Measurements from ENCODE around the gene DENND6B.
"Not testable (repeated sequence)": the region's sequence is repeated elsewhere in the genome, so short reads cannot be mapped to it uniquely, and the experiment has no call there.

The DENND6B gene, protein sequence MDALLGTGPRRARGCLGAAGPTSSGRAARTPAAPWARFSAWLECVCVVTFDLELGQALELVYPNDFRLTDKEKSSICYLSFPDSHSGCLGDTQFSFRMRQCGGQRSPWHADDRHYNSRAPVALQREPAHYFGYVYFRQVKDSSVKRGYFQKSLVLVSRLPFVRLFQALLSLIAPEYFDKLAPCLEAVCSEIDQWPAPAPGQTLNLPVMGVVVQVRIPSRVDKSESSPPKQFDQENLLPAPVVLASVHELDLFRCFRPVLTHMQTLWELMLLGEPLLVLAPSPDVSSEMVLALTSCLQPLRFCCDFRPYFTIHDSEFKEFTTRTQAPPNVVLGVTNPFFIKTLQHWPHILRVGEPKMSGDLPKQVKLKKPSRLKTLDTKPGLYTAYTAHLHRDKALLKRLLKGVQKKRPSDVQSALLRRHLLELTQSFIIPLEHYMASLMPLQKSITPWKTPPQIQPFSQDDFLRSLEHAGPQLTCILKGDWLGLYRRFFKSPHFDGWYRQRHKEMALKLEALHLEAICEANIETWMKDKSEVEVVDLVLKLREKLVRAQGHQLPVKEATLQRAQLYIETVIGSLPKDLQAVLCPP

DNA sequence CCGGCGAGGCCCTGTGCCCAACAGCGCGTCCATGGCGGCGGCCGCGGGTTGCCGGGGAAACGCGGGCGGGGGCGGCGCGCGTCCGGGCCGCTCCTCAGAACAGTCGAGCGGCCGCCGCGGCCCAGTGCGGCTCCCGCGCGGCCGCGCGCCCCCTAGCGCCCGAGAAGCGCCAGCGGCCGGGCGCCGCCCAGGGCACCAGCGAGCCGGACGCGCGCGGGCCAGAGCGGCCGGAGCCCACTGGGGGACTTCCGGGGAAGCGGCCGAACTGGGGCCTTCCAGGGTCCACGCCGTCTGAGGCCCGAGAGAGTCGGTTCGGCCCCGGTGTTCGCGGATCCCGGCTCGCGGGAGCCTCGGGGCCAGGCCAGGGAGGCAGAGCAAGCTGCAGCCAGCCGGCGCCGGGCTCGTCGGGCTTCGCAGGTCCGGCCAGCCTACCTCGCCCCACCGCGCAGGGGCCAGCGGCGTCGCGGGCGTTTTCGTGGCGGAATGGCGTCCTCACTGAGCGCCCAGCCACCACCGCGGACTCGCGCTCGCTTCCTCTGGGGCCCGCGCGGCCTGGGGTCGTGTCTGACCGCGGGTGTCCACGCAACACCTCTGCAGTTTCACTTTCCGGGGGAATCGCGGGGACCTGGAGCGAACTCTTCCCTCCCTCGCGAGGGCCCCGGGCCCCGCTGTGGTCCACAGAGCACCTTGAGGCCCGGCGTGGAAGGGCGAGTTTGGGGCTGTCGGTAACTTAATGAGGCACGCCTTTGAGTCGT is at the start of gene DENND6B:
Gene DENND6B, minus strand, starts transcription at position 57 of the 755 bp plus-strand sequence. Its CDS starts 24 bp downstream, at position 33.
- no peak for FAIRE-seq

DNA sequence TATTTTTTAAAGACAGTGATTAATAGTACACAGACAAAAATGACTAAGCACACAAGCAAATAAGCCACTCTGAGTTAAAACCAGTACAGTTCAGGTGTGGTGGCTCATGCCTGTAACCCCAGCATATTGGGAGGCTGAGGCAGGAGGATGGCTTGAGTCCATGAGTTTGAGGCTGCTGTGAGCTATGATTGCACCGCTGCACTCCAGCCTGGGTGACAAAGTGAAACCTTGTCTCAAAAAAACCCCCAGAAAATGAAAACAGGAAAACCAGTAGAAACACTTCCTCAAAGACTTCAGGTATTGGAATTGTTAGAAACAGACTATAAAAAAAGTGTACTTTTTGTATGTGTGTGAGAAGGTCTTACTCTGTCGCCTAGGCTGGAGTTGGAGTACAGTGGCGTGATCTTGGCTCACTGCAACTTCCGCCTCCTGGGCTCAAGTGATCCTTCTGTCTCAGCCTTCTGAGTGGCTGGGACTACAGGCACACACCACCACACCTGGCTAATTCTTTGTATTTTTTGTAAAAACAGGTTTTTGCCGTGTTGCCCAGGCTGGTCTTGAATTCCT is 49.4 kb upstream of the DENND6B start:
- FAIRE-seq = no peak

DNA sequence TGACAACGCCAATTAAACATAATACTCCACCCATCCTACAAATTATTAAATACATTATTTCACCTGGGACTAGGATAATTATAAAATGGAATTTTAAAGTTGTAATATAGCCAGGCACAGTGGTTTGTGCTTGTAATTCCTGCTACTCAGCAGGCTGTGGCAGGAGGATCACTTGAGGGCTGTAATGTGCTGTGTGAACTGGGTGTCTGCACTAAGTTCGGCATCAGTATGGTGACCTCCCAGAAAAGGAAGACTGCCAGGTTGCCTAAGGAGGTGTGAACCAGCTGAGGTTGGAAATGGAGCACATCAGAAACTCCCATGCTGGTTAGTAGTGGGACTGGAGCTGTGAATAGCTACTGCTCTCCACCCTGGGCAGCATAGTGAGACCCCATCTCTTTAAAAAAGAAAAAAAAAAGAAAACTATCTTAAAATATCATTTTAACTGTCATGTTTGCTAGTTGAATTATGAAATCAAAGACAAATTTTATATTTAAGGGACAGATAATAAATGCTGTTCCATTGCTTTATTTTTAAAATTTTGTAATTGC is 44.4 kb upstream of the DENND6B start:
- no peak for FAIRE-seq

DNA sequence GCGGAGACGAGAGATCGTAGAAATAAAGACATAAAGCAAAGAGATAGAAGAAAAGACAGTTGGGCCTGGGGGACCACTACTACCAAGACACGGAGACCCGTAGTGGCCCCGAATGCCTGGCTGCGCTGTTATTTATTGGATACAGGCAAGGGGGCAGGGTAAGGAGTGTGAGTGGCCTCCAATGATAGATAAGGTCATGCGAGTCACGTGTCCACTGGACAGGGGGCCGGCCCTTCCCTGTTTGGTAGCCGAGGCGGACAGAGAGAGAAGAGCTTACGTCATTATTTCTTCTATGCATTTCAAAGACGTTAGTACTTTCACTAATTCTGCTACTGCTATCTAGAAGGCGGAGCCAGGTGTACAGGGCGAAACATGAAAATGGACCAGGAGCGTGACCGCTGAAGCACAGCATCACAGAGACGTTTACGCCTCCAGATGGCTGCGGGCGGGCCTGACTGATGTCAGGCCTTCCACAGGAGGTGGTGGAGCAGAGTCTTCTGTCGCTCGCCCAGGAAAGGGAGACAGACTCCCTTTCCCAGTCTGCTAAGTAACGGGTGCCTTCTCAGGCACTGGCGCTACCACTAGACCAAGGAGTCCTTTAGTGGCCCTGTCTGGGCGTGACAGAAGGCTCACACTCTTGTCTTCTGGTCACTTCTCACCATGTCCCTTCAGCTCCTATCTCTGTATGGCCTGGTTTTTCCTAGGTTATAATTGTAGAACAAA is 41.1 kb upstream of the DENND6B start:
- FAIRE-seq = no peak

DNA sequence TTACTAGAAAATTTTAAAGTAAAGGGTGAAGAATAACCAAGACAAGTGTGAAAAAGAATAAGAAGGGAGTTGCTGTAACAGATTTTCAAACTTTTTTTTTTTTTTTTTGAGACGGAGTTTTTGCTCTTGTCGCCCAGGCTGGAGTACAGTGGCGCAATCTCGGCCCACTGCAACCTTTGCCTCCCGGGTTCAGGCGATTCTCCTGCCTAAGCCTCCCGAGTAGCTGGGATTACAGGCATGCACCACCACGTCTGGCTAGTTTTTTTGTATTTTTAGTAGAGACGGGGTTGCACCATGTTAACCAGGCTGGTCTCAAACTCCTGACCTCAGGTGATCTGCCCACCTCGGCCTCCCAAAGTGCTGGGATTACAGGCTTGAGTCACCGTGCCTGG is 37.0 kb upstream of the DENND6B start:
- not testable (repeated sequence) for FAIRE-seq

DNA sequence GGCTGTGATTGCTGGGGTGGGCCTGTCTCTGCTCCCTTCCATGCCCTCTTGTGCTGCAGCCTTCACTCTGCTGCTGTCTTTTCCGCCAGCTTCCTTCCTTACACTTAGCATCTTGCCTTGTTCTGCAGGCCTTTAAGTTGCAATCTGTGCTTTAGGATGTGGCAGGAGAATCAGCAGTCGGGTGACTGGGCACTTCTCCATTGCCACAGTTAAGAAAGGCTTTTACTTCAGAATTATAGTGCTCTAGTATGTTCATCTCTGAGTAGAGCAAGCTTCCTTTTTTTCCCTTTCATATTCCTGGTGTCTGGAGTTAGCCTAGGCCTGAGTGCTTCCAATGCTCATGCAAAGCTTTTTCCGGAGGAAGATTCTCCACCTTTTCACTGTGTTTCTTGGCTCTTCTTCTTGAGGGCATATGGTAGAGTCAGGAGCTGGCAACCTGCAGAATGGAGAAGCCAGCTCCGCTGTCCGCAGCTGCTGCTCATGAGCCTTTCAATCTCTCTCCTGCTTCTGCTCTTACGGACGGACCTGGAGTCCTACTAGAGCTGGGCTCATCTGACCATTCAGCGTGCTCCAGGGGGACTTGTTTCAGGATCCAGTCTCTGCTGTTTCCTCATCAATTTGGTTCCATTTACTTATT is 36.5 kb upstream of the DENND6B start:
- FAIRE-seq = no peak

DNA sequence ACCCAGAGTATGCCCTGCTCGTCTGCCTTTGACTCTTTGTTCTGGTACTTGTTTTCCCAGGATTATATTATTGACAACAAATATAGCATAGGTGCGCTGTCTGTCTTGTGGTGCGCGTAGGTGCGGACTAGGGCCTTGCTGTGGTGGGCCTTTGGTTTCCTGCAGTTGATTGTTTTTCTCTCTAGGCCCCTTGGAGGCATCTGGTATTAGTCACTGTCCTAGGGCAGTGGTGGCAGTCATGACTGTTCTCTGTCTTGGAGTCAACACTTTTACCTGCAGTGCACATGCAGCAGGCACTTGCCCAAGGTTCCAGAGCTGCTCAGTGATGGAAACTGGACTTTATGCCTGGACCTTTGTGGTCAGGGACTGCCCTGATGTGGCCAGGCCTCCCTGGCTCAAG is 34.9 kb upstream of the DENND6B start:
- FAIRE-seq = no peak

DNA sequence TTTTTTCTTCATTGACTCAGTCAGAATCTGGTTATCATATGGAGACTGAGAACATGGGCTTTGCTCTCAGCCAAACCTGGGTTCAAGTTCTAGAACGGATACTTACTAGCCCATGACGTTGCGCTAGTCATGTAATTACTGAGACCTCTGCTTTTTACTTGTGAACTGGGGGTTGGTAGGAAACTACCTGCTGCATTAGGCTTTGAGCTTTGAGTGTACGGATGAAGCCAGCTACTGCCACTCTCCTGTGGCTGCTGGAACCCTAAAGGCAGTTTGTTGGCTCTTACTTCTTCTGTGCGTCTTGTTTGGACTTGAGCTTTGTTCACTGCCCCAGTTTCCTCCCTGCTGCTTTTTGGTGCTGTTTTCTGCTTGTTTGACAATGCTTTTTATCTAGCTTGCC is 34.4 kb upstream of the DENND6B start:
- no peak for FAIRE-seq

DNA sequence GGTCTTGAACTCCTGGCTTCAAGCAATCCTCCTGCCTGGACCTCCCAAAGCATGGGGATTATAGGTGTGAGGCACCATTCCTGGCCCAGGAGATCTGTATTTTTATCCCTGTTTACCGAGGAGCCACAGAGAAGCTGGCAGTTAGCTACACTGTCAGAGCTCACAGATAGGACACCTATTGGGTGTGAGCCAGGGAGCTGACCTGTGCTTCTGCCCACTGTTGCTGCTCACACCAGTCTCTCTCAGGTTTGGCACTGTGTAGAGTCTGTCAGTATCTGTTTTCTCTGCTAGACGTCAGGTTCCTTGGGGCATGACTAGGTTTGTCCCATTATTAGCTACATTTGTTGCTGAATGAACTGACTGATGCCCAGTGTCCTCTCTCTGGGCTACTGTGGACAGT is 33.8 kb upstream of the DENND6B start:
- no peak for FAIRE-seq

DNA sequence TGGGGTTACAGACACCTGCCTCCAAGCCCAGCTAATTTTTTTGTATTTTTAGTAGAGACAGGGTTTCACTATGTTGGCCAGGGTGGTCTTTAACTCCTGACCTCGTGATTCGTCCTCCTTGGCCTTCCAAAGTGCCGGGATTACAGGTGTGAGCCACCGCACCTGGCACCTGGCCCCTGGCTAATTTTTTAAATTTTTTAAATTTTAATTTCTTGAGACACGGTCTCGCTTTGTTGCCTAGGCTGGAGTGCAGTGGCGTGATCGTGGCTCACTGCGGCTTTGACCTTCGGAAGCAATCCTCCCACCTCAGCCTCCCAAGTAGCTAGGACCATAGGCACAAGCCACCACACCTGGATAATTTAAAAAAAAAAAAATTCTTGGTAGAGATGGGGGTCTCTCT is 30.9 kb upstream of the DENND6B start:
- no peak for FAIRE-seq

DNA sequence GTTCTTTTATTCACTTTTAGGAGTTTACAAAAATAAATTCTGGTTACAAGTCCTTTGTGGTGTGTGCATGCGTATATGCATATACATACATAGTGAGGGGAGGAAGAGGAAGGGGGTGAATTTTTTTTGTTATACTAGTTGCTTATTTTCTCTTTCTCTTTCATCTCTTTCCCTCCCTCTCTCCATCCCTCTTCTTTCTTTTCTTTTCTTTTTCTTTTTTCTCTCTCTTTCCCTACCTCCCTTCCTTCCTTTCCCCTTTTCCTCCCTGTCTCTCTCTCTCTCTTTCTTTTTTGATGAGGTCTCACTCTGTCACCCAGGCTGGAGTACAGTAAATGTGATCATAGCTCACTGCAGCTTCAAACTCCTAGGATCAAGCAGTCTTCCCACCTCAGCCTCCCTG is 30.4 kb upstream of the DENND6B start:
- no peak for FAIRE-seq

DNA sequence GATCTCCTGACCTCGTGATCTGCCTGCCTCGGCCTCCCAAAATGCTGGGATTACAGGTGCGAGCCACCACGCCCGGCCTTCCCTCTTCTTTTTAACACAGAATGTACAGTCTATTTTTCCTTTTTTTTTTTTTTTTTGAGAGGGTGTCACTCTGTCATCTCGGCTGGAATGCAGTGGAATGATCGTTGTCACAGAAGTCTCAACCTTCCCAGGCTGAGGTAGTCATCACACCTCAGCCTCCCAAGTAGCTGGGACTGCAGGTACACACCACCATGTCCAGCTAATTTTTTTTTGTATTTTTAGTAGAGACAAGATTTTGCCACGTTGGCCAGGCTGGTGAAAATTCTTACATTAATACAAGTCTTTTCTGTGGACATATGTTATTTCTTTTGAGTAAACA is 29.4 kb upstream of the DENND6B start:
- FAIRE-seq = no peak

DNA sequence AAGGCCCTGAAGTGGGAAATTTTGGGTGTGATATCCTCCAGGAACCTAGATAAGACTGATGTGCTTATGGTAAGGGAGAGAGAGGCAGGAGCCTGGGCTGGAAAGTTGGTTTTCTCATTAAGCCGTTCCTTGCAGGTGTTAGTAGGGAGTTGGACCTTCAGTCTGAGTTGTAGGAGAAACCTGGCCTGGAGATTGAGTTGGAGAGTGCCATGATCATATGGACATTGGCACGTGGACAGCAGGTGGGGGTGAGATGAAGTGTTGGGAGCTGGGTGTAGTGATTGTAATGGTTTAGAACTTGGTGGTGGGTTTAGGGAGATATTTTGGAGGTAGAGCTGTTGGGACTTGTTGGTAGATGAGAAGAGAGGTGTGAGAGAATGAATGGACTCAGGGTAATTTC is 21.2 kb upstream of the DENND6B start:
- no peak for FAIRE-seq

DNA sequence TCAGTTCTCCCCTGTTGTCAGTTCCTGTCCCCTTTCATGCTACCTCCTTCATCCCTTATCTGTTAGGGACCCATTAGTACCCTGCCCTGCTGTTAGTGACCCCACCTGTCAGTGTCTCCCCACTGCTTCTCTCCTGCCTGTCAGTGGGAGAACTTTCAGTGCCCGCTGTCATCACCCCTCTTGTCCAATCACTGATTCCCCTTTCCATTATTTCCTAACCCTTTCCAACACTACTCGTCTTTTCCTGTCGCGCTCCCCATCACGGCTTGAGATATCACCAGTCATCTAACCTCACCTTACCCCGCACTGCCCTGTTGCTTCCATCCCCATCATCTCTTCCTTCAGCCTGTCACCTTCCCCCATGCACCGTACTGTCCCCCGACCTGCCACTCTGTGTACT is 20.3 kb upstream of the DENND6B start:
- no peak for FAIRE-seq

DNA sequence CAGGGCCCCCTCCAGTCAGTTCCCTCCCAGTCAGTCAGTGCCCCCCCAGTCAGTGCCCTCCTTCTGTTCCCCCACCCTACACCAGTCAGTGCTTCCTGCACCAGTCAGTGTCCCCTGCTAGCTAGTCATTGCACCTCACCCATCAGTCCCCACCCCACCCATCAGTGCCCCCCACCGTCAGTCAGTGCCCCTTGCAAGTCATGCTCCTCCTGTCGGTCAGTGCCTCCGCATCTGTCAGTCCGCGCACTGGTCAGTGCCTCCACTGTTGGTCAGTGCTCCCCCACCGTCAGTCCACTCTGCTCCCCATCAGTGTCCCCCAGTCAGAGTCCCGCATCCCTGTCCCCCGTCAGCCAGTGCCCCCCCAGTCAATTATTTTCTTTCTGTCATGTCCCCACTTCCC is 19.7 kb upstream of the DENND6B start:
- no peak for FAIRE-seq

DNA sequence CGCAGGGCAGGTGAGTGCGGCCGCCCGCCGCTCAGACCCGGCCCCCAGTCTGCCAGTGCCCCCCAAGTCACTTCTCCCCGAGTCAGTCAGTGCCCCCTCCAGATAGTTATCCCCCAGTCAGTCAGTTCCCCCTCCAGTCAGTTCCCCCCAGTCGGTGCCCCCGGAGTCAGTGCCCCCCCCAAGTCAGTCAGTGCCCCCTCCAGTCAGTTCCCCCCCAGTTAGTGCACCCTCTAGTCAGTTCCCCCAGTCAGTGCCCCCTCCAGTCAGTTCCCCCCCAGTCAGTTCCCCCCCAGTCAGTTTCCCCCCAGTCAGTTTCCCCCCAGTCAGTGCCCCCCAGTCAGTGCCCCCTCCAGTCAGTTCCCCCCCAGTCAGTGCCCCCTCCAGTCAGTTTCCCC is 16.7 kb upstream of the DENND6B start:
- FAIRE-seq = no peak

DNA sequence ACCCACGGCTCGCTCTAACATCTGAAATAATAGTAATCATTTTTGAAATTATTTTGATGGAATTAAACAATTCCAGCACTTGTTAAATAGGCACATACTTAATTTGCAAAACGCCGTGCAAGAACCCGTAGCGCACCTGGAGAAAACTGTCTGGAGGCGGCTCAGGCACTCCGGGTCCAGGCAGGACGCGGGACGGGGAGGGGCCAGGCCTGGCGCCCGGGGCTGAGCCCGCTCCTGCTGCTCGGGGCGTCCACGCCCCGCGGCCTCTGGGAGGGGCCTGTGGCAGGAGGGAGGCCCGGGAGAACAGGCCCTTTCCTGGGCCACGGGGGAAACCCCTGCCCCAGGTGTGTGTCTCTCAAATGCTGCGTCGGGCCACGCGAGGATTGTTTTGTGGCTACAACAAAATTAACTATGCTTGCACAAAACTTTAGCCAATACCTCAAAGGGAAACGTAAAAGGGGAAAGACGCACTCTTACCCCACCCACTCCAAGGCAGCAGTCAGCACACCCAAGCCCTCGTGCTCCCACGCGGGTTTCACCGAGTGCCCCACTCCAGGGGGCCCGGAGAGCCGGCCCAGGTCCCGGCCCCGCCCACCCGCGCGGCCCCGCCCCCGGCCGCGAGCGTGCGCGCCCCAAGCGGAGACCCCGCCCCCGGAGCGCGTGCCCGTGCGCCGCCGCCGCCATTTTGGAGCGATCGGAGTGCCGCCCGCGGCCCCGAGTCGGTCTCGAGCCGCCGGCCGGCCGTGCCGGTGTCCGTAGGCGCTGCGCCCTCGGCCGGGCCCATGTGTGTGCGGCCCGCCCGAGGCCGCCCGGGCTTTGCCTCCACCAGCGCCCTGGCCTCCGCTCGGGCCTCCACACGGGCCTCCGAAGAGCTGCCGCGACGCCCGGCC is 16.1 kb upstream of the DENND6B start, which contains the start of gene PPP6R2:
Gene PPP6R2, plus strand, starts transcription at position 677 of the 890 bp plus-strand sequence. CDS start 50,582 bp downstream, outside the sequence.
- FAIRE-seq = no peak

DNA sequence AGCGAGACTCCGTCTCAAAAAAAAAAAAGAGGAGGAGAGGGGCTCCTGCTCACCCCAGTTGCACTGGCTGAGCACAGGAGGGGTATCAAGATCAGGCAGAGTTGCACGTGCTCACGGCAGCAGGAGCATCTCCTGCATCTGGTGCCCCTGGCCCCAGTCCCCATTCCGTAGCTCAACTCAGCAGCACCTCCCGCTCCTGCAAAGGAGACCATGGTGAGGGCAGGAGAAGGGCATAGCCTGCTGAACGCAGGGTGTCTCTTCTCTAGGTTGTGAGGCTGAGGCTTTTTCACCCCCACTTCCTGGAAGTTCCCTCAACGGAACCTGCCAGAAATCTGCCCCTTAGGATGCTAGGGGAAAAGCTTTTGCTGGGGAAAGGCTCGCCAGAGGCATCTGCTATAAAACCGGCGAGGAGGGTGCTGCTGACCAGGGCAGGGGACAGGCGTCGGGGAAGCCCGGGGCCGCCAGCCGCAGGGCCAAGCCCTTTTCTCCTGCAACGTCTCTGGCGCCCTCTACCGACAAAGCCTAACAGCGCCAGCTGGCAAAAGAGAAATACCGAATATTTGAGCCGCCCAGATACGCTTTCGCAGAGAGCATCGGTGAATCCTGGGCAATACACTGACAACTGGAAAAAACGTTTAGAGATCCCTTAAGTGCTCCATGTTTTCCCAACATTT is 15.3 kb upstream of the DENND6B start:
- FAIRE-seq = no peak

DNA sequence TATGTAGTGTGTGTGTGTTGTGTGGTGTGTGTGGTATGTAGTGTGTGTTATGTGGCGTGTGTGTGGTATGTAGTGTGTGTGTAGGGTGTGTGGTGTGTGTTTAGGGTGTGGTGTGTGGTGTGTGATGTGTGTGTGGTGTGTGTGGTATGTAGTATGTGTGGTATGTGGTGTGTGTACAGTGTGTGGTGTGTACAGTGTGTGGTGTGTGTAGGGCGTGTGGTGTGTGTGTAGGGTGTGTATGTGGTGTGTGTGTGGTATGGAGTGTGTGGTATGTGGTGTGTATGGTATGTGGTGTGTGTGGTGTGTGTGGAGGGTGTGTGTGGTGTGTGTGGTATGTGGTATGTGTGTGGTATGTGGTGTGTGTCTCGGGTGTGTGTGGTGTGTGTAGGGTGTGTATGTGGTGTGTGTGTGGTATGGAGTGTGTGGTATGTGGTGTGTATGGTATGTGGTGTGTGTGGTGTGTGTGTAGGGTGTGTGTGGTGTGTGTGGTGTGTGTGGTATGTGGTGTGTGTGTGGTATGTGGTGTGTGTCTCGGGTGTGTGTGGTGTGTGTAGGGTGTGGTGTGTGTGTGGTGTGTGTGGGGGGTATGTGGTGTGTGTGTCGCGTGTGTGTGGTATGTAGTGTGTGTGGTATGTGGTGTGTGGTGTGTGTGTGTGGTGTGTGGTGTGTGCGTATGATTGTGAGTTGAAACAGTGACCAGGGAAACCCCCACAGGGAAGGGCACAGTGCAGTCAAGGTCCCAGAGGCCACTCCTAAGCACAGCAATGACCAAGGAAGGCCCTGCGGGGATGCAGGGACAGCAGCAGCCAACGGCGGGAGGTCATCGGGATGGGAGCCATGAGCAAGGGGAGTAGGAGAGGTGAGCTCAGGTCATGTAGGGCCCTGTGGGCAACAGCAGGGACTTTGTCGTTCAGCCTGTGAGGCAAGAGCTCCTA is 13.4 kb upstream of the DENND6B start:
- no peak for FAIRE-seq
